HEK293T (cell line): ENCODE results near the gene PCDH9.

Experiments
- ARNT ChIP-seq: fragments of 450-650 bp; IDR thresholded peaks from 2 replicates; pipeline ENCODE4 v1.6.1; 2017; ENCODE audit warnings: mild to moderate bottlenecking
- CTBP1 ChIP-seq: fragments of 450-650 bp; IDR thresholded peaks from 2 replicates; pipeline ENCODE4 v1.6.1; 2016; ENCODE audit warnings: borderline replicate concordance
- ELF4 ChIP-seq: fragments of 450-650 bp; IDR thresholded peaks from 2 replicates; pipeline ENCODE4 v1.6.1; 2017; ENCODE audit warnings: antibody characterized with exemption
- FOXA1 ChIP-seq: fragments of 450-650 bp; IDR thresholded peaks from 2 replicates; pipeline ENCODE4 v1.6.1; 2016; ENCODE audit warnings: mild to moderate bottlenecking
- FOXM1 ChIP-seq: fragments of 450-650 bp; IDR thresholded peaks from 2 replicates; pipeline ENCODE4 v1.6.1; 2017; ENCODE audit warnings: mild to moderate bottlenecking, borderline replicate concordance
- HDGF ChIP-seq: fragments of 450-650 bp; IDR thresholded peaks from 2 replicates; pipeline ENCODE4 v1.6.1; 2017; ENCODE audit warnings: antibody characterized with exemption, borderline replicate concordance
- NFRKB ChIP-seq: fragments of 450-650 bp; IDR thresholded peaks from 2 replicates; pipeline ENCODE4 v1.6.1; 2016; ENCODE audit warnings: mild to moderate bottlenecking, moderate library complexity
- PKNOX1 ChIP-seq: fragments of 450-650 bp; IDR thresholded peaks from 2 replicates; pipeline ENCODE4 v1.6.1; 2016
- SP1 ChIP-seq: fragments of 450-650 bp; IDR thresholded peaks from 2 replicates; pipeline ENCODE4 v1.6.1; 2017
- SUZ12 ChIP-seq: fragments of 450-650 bp; IDR thresholded peaks from 2 replicates; pipeline ENCODE4 v1.6.1; 2016; ENCODE audit warnings: mild to moderate bottlenecking
- TARDBP ChIP-seq: fragments of 450-650 bp; IDR thresholded peaks from 2 replicates; pipeline ENCODE4 v1.6.1; 2016

DNA sequence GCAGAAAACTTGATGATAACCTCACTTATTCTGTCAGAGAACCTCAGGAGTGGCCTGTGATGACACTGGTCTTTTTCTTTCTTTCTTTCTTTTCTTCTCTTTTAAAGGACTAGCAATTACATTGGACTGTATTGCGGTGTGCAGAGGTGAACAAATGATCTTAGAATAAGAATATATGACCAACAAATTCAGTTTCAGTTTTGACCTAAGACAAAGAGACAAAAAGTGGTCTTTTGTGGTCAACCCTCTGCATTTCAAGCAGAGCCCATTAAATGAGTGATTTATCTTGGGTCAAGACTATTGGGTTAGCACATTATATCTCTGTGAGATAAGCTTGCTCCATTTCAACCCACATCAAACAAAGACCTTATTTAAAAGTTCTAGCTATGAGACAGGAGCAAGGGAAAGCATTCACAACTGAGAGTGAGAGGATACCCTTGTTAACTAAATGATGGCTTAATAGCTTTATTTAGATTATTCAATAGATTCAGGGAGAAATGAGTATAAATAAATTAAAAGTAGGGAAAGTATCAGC is 644.4 kb downstream of the PCDH9 start:
- TF ChIP-seq FOXM1 (peak; percentile 26; the same call in 1 of the 2 replicates), HDGF (no peak), CTBP1 (no peak), SP1 (no peak), NFRKB (0 out of 2 replicates have a peak, but pooled peaks have one; percentile 26), SUZ12 (no peak), TARDBP (no peak), PKNOX1 (no peak), ARNT (no peak), ELF4 (no peak), FOXA1 (no peak)
